Measurements from ENCODE around the gene ADGRL1.
"Not testable (repeated sequence)": the region's sequence is repeated elsewhere in the genome, so short reads cannot be mapped to it uniquely, and the experiment has no call there.

The ADGRL1 gene

GRCh38 chr19:14205452-14206287, at the start of gene ADGRL1:
Gene ADGRL1 (minus strand): TSS chr19:14206169. CDS start chr19:14183602, 22,567 bp downstream.
- DNase-seq: not testable (repeated sequence)

GRCh38 chr19:14255316-14255715, 49.3 kb upstream of the ADGRL1 start:
- DNase-seq: not testable (repeated sequence)

GRCh38 chr19:14253822-14254599, 48.0 kb upstream of the ADGRL1 start:
- DNase-seq: not testable (repeated sequence)

GRCh38 chr19:14252136-14252535, 46.2 kb upstream of the ADGRL1 start:
- not testable (repeated sequence) for DNase-seq

- DNase-seq: no peak
Measured at GRCh38 chr19:14250870-14251269, 44.9 kb upstream of the ADGRL1 start.

- DNase-seq: not testable (repeated sequence)
Measured at GRCh38 chr19:14250315-14250714, 44.3 kb upstream of the ADGRL1 start.

- DNase-seq: not testable (repeated sequence)
Measured at GRCh38 chr19:14249891-14250290, 43.9 kb upstream of the ADGRL1 start.

GRCh38 chr19:14249012-14249754, 43.2 kb upstream of the ADGRL1 start:
- peak; percentile 38 for DNase-seq

GRCh38 chr19:14248578-14249011, 42.6 kb upstream of the ADGRL1 start:
- peak; percentile 13 for DNase-seq

GRCh38 chr19:14247548-14248471, 41.8 kb upstream of the ADGRL1 start:
- DNase-seq: not testable (repeated sequence)

GRCh38 chr19:14247205-14247547, 41.2 kb upstream of the ADGRL1 start:
- DNase-seq: not testable (repeated sequence)

GRCh38 chr19:14244393-14244792, 38.4 kb upstream of the ADGRL1 start:
- not testable (repeated sequence) for DNase-seq

- not testable (repeated sequence) for DNase-seq
Measured at GRCh38 chr19:14243718-14244117, 37.7 kb upstream of the ADGRL1 start.

- no peak for DNase-seq
Measured at GRCh38 chr19:14237014-14237941, 31.3 kb upstream of the ADGRL1 start.

GRCh38 chr19:14232945-14233344, 27.0 kb upstream of the ADGRL1 start:
- DNase-seq: not testable (repeated sequence)

- not testable (repeated sequence) for DNase-seq
Measured at GRCh38 chr19:14228446-14229071, 22.6 kb upstream of the ADGRL1 start.

GRCh38 chr19:14226498-14226897, 20.5 kb upstream of the ADGRL1 start:
- not testable (repeated sequence) for DNase-seq

GRCh38 chr19:14222886-14223285, 16.9 kb upstream of the ADGRL1 start:
- DNase-seq: no peak

- not testable (repeated sequence) for DNase-seq
Measured at GRCh38 chr19:14221345-14221744, 15.4 kb upstream of the ADGRL1 start.

- DNase-seq: no peak
Measured at GRCh38 chr19:14218620-14219330, 12.8 kb upstream of the ADGRL1 start.

Data from GDM1 (cell line).